Spleen (tissue), 7 donors: ENCODE measurements around the gene DDX54.

ENCODE experiments used
- CTCF ChIP-seq, 11 experiments: fragments of 200-600 bp in 7 of 11; fragments of 450-650 bp in 4 of 11; sonication (generic) in 4 of 11; IDR thresholded peaks in 8 of 11; conservative IDR thresholded peaks in 3 of 11; 1 replicate in 7 of 11; 2 replicates in 4 of 11; pipeline versions ENCODE4 v1.4.0 to v1.8.0; 2016 to 2021; ENCODE audit warnings: antibody characterized with exemption in 11 of 11, inconsistent platforms in 4 of 11, mild to moderate bottlenecking in 1 of 11
- POLR2A ChIP-seq, 3 donors: fragments of 450-650 bp; IDR thresholded peaks; one replicate each; pipeline ENCODE4 v1.5.1; 2017; ENCODE audit warnings: antibody characterized with exemption in 3 of 3, mild to moderate bottlenecking in 1 of 3
- donor health status: DM: no; HTN: no; CAD: no; lungs with moderate emphysema.
- donor health status: DM: no; HTN: no; CAD: no.
- donor health status: DM: no; HTN: no; CAD: no.

- TF ChIP-seq POLR2A (IDR thresholded peaks at IDR 0.05) (no peak), CTCF (IDR thresholded peaks at IDR 0.05 in 8 of 11, conservative IDR thresholded peaks at IDR 0.05 in 3 of 11) (no peak)
Measured at GRCh38 chr12:113173081-113173698, 12.1 kb downstream of the DDX54 start.
